Nucleus accumbens (tissue), 56 donors: ENCODE results near the gene DLGAP1.
"Not testable (repeated sequence)": the region's sequence is repeated elsewhere in the genome, so short reads cannot be mapped to it uniquely, and the experiment has no call there.

Experiments used
- DNase-seq, 56 donors: peaks; one replicate each; lab custom pipeline; 2025; lab: John Stamatoyannopoulos, UW

Gene DLGAP1

DNA sequence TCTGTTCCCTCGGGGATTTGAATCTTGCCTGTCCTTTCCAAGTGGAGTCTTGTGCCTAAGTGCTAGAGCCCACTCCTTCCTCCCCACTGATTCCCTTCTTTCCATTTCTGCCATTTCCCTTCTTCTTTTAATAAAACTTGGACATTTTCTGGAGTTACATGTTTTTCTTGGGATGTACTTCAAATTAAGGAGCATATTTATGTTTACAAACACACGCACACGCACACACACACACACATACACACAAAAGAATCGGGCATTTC lies 850.9 kb downstream of the DLGAP1 start:
- DNase-seq, result no peak

GRCh38 chr18:3603421-3604234 lies 851.5 kb downstream of the DLGAP1 start:
- DNase-seq, result peak in 24 of 56 donors; percentile 5 to 73 (median 38)

DNA sequence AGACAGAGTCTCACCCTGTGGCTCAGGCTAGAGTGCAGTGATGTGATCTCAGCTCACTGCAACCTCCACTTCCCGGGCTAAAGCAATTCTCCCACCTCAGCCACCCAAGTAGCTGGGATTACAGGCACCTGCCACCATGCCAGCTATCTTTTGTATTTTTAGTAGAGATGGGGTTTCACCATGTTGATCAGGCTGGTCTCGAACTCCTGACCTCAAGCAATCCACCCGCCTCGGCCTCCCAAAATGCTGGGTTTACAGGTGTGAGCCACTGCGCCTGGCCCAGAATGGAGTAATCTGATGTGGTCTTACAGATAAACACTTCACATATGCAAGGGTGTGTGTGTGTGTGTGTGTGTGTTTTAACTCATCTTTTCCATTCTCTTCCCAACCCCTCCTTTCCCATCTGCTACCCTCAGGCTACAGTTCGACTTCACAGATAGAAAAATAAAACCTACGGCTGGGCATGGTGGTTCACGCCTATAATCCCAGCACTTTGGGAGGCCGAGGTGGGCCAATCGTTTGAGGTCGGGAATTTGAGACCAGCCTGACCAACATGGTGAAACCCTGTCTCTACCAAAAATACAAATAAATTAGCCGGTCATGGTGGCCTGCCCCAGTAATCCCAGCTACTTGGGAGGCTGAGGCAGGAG lies 853.9 kb downstream of the DLGAP1 start:
- not testable (repeated sequence) for DNase-seq

- DNase-seq, result no peak
Observed at GRCh38 chr18:3599861-3600260, 855.2 kb downstream of the DLGAP1 start.

DNA sequence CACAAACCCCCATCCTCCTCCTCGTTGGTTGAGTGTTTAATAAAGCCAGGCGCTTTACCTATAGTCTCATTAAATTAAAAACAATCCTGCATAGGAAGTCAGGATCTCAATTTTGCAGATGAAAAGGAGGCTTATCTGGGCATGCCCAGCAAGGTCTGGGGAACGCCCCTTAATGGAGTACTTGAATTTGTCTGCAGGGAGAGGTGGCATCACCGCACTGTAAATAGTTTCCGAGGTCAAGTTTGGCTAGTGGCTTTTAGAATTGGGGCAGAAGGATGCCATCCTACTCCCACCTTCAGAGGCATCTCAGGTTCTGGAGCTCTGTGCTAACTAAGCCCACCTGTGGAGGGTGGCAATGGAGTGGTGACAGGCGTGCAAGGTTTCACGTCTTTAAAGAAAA lies 855.9 kb downstream of the DLGAP1 start:
- DNase-seq, result no peak

GRCh38 chr18:3598581-3598980 lies 856.5 kb downstream of the DLGAP1 start:
- no peak for DNase-seq

GRCh38 chr18:3597409-3598357 lies 857.4 kb downstream of the DLGAP1 start:
- peak in 2 of 56 donors; percentile 6 to 51 for DNase-seq

DNA sequence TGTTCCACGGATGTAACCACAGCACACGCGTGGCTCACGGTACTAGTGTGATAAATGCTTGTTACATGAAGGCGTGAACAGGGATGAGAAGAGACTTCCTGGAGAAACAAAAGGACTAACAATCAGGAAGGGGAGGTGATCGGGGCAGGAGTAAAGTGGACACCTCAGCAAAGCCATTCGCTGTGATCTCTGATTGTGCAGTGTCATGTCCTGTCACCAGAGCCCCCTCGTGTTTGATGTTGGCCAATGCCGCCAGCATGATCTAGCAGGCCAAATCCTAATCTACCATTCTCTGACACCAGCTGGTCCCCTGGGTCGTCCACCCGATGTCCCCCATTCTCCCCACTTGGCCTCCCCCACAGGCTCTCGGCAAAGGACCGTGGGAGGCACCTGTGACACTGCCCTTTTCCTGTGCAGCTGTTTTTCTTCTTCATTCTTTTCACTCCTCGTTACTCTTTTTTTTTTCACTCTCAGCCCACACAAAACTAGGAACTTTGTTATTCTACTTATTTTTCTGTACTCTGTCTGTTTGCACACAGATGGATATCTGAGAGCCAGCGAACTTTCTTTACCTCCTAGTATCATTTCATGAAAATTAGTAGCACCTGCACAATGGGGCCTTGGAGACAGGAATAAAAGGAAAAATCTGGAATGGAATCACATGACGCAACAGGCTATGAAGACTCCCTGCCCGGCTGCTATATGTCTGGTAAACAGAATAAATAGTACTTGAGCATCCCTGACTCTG lies 858.3 kb downstream of the DLGAP1 start:
- DNase-seq, result peak in 40 of 56 donors; percentile 7 to 60 (median 36)

DNA sequence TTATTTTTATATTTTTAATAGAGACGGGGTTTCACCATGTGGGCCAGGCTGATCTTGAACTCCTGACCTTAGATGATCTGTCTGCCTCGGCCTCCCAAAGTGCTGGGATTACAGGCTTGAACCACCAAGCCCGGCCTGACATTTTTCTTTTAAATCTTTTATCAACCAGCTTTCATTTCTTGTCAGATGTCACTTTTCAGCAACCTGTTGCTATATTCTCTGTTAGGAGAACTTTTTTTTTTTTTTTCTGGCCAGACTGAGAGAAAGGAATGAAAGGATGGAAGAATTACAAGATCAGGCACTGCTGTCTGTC lies 858.8 kb downstream of the DLGAP1 start:
- DNase-seq, result no peak

DNA sequence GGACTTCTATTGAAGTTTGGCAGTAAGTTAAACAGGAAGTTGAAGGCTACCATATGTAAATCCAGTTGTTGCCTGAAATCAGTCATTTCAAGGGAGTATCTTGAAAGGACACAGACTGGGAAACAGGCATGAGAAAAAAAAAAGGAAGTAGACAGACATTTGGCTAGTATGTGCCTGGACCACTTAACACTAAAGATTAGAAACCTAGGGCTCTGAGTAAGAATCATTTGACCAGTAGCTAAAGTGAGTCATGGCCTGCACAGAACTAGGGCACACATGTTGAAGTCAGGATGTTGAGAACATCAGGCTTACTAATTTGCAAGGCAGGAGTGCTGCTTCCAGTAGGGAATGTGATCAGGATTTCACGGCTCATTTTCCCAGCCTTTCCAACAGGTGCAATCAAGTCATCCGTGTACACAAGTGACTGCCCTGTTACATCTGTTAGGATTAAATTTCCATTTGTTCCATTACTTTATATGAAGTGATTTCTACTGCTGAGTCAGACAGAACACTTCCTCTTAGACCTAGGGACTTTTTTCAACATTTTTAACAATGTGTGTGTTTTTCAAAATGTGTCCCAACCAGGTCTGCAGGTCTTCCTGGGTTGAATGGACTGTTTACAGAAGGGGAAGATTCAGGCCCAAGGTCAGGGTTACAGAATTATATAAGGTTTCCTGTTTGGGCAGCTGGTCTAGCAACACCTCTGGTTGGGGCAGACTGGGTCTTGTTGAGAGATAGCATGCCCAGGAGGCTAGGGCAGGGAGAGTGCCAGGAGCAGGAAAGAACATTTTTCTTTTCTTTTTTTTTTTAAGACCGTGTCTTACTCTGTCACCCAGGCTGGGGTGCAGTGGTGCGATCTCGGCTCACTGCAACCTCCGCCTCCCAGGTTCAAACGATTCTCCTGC lies 859.5 kb downstream of the DLGAP1 start:
- peak in 8 of 56 donors; percentile 4 to 33 (median 22) for DNase-seq

GRCh38 chr18:3594760-3595368 lies 860.2 kb downstream of the DLGAP1 start:
- peak in 20 of 56 donors; percentile 5 to 62 (median 42) for DNase-seq

DNA sequence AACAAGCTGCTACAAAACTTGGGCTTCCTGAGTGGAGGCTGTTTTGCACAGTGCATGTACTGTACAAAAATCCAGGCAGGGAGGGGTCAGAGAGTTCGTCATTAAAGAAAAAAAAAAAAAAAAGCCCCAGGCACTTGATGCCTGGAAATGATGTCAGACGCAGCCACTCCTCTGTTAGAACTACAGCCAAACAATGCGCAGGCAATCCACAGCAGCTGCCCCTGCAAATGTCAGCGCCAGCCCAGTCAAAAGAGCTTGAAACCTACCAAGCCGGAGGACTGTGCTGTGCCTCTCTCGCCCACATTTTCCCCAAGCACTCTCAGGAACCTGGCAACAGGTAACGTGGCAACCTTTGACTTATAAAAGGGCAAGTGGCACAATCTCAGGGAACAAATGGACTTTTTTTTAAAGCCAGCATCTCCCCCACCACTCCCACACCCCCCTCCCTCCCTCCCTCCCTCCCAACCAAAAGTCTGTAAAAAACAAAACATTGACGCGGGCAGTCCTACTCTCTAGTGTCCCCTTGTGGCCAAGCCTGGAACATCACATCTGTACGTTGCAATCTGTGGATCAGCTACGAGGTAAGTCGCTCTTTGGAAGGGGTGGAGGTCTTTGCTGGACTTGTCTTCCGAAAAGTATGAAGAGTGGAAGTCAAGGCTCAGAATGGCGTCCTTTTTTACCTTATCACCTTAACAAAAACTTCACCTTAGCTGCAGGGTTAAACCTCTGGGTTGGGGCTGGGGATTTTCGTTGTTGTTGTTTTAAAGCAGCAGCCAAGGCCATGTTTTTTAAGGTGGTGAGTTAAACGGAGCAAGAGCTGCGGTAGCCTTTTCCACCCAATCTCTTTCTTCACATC lies 861.0 kb downstream of the DLGAP1 start:
- peak; percentile 14 to 96 (median 87) for DNase-seq

DNA sequence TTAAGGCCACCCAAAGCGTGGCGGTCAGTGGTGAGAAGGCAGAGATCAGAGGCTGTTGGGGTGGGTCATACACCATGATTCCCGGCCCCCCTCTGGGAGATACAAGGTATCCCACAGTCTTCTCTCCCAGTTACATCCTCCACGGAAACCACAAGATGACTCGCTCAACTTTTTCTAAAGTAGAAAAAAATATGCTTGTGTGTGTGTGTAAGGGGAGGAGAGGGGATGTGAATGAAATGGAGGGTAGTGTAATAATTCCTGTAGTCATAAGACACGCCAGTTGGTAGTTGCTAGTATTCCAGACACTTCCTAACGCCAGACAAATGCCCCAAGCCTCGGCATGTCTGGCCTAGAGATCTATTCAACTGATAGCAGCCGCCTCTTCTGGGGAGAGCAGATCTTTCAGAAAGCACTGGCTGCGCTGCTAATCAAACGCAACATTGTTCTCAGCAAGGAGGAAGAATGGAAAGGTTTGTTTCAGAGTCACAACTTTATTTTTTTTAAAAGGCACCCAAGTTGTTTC lies 861.7 kb downstream of the DLGAP1 start:
- DNase-seq, result peak in 32 of 56 donors; percentile 14 to 87 (median 78)

DNA sequence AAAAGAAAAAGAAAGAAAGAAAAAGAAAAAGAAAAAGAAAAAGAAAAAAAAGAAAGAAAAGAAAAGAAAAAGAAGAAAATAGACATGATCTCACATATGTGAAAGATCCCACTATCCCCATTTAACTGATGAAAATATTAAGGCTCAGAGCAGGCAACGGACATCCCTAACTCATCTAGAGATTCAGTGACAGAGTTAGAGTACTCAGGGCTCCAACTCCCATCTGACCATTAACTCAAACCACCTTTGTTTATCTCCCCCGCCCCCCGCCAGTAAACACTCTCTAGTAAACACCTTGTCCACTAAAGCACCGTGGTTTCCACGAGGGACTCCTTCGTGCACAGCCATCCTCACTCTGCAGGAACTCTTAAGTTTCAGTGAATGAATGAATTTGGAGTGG lies 862.2 kb downstream of the DLGAP1 start:
- no peak for DNase-seq

GRCh38 chr18:3590096-3590630 lies 864.9 kb downstream of the DLGAP1 start:
- no peak for DNase-seq

DNA sequence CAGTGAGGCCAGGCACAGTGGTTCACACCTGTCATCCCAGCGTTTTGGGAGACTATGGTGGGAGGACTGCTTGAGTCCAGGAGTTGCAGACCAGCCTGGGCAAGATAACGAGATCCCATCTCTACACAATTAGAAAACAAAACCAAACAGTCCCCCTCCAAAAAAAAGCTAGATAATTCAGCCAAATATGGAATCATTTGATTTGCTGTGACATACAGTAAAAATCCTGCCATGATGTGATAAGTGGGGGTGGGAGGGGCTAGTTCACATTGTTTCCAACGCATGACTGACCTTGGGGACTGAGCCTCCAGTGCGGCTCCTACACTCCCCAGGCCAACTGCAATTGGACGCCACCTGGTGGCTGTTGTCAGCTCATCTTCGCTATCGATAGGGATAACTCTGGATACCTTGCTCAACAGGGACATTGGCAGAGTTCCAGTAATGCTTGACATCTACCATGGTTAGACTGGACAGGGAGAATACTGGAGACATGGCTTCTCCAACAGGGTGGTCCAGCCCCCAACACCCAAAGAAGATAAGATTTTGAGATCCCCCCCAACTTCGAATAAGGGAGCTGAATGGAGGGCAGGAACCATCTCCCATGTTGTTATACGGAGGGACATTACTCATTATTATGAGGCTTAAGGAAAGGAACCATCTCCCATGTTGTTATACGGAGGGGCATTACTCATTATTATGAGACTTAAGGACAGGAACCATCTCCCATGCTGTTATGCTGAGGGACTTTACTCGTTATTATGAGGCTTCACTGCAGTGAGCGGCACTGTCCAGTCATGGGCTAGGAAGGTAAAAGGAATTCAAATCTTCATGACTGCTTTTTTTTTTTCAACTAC lies 869.2 kb downstream of the DLGAP1 start:
- DNase-seq, result peak in 41 of 56 donors; percentile 4 to 80 (median 40)
